Right renal pelvis (tissue), 4 donors: Measurements from ENCODE around the gene CSNK1G1. TPM values are rescaled to one million over a fixed set of nuclear protein-coding genes. Genes with fewer than 3 reads are reported as not detected.
"Not testable (repeated sequence)": the region's sequence is repeated elsewhere in the genome, so short reads cannot be mapped to it uniquely, and the experiment has no call there.

Experiments
- DNase-seq, 4 donors: peaks; one replicate each; pipeline ENCODE4 v3.0.0-alpha.2; 2013; ENCODE audit warnings: low read depth in 4 of 4, low spot score in 3 of 4, missing footprints in 1 of 4
- polyA plus RNA-seq, 4 donors: library from polyadenylated mRNA; unstranded; fragments of 120-200 nt; gene quantifications; one replicate each; pipeline ENCODE4 v1.2.1, GENCODE V29; 2013; ENCODE audit not compliant: insufficient read length in 4 of 4

The CSNK1G1 gene
- 10 to 100 TPM; 18.7 to 23.1 (median 21.1) TPM for polyA plus RNA-seq

- DNase-seq, result peak; percentile 90 to 96 (median 96)
Observed at GRCh38 chr15:64355944-64356709, at the start of gene CSNK1G1. TSS of gene CSNK1G1 (minus strand) at chr15:64356173. CDS start at chr15:64300499, 55,674 bp downstream.

- DNase-seq, result no peak
Observed at GRCh38 chr15:64400583-64400982, 44.6 kb upstream of the CSNK1G1 start.

- no peak for DNase-seq
Observed at GRCh38 chr15:64398575-64398974, 42.6 kb upstream of the CSNK1G1 start.

DNA sequence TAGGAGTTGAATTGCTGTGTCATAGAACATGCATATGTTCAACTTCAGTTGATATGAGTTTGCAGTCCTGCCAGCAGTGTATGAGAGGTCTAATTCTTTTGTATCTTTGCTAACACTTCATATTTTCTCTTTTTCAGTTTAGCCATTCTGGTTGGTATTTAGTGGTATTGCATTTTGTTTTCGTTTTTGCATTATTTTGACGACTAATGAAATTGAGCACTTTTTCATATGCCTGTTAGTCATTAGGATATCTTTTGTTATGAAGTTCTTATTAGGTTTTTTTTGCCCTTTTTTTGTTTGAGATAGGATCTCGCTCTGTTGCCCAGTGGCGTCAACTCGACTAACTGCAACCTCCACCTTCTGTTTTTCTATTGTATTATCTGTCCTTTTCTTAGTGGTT is 40.8 kb upstream of the CSNK1G1 start:
- DNase-seq, result no peak

DNA sequence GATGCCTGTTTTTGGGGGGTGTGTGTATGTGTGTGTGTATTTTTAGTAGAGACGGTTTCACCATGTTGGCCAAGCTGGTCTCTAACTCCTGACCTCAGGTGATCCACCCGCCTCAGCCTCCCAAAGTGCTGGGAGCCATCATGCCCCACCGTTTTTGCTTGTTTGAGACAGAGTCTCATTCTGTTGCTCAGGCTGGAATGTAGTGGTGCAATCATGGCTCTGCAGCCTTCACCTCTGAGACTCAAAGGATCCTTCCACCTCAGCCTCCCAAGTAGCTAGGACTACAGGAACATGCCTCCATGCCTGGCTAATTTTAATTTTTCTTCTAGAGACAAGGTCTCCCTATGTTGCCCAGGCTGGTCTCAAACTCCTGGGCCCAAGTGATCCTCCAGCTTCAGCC is 36.5 kb upstream of the CSNK1G1 start:
- not testable (repeated sequence) for DNase-seq

DNA sequence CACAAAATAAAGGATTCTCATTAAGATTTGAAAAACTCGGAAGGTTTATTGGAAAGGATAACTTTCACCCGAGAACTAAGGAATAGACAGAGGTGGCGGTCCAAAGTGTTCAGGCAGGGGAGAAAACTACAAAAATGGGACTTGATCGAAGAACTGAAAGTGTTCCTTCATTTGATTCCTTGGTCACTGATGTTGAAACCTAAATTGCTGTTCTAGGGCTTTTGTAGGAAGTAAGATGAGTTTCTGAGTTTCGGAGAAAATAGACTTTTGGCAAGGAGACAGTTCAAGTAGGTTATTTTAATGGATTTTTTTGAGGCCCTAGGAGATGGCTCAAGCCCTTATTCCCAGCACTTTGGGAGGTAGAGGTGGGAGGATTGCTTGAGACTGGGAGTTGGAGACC is 33.1 kb upstream of the CSNK1G1 start:
- no peak for DNase-seq

DNA sequence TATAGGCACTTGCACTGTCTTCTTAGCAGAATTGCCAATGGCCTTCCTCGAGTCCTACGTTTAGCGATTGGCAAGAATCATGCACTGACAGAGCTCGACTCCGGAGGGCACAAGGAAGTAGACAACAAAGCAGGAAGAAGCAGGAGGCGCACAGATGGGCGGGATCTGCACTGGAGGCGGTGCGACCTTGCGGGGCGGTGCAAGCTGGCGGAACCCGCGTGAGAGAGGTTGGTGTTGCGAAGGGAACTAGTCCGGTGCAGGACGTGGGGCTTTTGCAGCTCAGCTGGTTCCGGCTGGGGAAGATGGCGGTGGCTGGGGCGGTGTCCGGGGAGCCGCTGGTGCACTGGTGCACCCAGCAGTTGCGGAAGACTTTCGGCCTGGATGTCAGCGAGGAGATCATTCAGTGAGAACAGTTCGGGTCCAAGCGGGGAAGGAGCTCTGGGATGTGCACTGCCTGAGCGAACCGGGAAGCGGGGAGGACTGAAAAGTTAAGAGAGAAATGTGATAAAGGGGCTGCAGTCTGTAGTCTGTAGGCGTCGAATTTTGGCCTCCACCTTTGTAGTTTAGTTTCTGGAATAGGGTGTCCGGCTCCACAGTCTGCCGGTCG is 31.7 kb upstream of the CSNK1G1 start, which contains the start of gene TRIP4:
TRIP4 (plus strand) TSS at position 275 of the 607 bp plus-strand sequence; CDS start at position 303, 28 bp downstream.
- DNase-seq, result peak; percentile 83 to 88 (median 85)

GRCh38 chr15:64386291-64386690 is 30.3 kb upstream of the CSNK1G1 start:
- DNase-seq, result no peak

DNA sequence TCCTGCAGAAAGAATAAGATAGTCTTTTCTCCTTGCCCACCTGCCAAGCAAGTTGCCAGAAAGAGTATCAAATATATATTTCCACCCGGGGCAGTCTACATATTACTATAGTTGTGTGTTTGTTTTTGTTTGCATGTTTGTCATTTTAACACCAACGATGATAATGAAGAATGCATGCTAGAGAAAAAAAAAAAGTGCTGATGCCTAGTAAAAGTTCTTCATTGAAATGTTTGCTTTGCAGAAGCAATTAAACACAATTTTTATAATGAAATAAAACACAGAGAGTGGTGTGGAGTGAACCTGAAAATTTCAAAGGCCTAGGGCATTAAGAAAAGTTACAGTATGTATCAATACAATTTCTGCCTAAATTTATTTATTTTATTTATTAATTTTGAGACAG is 27.8 kb upstream of the CSNK1G1 start:
- DNase-seq, result no peak

- DNase-seq, result peak; percentile 84 to 93 (median 90)
Observed at GRCh38 chr15:64381000-64381751, 25.2 kb upstream of the CSNK1G1 start, which contains the start of gene PCLAF. TSS of gene PCLAF (minus strand) at chr15:64381441. CDS start at chr15:64381371, 70 bp downstream.

- not testable (repeated sequence) for DNase-seq
Observed at GRCh38 chr15:64380130-64380870, 24.3 kb upstream of the CSNK1G1 start.

DNA sequence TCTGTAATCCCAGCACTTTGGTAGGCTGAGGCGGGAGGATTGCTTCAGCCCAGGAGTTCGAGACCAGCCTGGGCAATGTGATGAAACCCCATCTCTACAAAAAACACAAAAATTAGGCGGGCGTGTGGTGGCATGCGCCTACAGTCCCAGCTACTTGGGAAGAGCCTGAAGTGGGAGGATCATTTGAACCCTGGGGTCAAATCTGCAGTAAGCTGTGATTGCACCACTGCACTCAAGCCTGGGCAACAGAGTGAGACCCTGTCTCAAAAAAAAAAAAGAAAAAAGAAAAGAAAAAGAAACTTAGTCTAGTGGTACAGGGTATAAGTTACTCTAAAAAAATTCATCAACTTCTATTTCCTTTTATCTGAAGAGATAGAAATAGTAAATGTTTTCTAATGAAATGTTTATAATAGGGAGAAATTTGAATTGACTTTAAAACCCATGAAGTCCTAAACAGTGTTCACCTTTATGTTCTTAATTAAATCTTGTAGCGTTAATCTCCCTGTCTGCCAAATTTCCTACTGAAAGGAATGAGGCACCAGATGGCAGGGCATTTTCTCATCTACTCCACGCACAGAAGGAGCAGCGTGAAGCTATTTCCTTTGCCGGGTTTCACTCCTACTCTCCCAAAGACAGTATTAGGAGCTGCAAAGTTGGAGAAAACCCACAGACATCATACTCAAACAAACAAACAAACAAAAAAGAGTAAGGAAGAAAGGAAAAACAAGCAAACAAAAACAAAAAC is 23.4 kb upstream of the CSNK1G1 start:
- DNase-seq, result no peak

- no peak for DNase-seq
Observed at GRCh38 chr15:64373360-64373759, 17.4 kb upstream of the CSNK1G1 start.

- not testable (repeated sequence) for DNase-seq
Observed at GRCh38 chr15:64371383-64371782, 15.4 kb upstream of the CSNK1G1 start.

- no peak for DNase-seq
Observed at GRCh38 chr15:64369078-64369607, 13.2 kb upstream of the CSNK1G1 start.

DNA sequence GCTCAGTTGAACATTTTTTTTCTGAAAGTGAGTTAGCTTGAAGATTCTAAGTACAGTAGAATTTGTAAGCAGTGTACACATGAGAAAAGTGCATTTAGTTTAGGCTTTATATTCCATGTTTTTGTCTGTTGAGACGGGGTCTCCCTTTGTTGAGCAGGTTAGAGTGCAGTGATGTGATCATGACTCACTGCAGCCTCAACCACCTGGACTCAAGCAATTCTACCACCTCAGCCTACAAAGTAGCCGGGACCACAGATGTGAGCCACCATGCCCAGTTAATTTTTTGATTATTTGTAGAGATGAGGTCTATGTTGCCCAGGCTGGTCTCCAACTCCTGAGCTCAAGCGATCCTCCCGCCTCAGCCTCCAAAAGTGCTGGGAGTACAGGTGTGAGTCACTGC is 5.3 kb upstream of the CSNK1G1 start:
- no peak for DNase-seq

- DNase-seq, result no peak
Observed at GRCh38 chr15:64356710-64357040, 702 bp upstream of the CSNK1G1 start.

DNA sequence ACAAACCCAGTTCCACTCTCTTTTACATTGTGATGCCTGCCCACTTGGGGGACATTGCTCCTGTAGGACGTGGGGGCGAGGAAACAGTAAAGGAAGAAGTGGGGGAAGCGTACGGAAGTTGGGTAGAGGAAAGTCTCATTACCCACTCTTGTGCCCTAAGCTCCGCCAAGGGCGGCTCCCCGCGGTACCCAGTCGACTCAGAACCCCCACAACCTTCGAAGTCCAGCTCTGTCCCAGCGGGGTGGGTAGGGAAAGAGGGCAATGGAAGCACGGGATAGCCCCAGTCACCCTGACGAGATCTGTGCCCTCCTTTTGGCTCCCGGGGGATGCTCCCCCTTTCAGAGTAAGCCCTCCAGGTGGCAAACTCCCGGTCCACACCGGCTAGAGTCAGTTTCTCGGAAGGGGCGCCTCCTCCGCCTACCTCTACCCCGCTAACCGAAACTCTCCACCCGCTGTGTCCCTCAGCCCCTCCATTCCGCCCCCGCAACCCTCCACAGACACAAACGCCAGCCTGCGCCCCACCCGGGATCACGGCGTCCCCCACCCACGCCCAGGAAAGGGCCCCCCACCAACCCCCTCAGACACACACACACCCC is 527 bp downstream of the CSNK1G1 start:
- peak in 1 of 4 donors; percentile 16 for DNase-seq

DNA sequence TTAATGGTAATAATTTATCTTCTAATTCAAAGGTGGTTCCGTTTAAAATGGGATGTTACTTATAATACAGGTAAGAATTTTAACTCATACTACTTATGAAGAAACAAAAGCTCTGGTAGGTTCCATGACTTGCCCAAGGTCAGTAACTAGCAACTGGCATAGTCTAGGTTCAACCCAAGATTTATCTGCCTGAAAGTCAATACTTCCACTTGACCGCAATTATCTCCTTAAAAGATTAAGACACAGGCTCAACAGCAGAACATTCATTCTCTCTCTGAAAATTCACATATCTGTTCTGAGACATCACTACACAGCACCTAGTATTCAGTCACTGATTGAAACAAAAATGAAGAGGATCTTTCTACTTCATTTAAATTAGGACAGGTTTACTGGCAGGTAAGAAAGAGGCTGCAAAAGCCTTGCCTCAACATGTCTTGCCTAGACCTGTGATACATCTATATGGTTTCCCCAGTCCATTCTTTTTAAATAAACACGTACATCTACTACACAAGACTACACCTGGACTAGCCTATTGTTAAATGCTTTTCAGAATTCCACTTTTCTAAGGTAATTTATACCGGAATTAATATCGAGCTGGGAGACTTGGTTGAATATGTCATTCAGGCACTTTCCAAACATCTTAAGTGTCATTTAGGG is 1.2 kb downstream of the CSNK1G1 start:
- DNase-seq, result no peak
